Keratinocyte (primary cell): ENCODE results near the gene ZSCAN23. TPM values are rescaled to one million over a fixed set of nuclear protein-coding genes. Genes with fewer than 3 reads are reported as not detected.
A peak's percentile ranks its signal among the peaks of the same experiment; 100 is the strongest.

ENCODE experiments used
- DNase-seq: peaks from one replicate; pipeline ENCODE4 v3.0.0-alpha.2; 2011; ENCODE audit warnings: low read depth, missing footprints, low spot score
- FAIRE-seq: peaks from 2 replicates; lab custom pipeline; 2011; peaks lifted over from hg19 to GRCh38; lab: Jason Lieb, UNC
- H2AFZ ChIP-seq: 2 replicates; pipeline ENCODE4 v1.6.0; 2012; ENCODE audit warnings: low read length, control low read depth, inconsistent platforms; ENCODE audit not compliant: control insufficient read depth
- H3K27ac ChIP-seq: 2 replicates; pipeline ENCODE4 v1.5.1; 2011; ENCODE audit warnings: low read length; ENCODE audit not compliant: control insufficient read depth, insufficient read depth
- H3K27me3 ChIP-seq: 3 replicates; pipeline ENCODE4 v1.6.0; 2011; ENCODE audit warnings: low read length; ENCODE audit not compliant: control insufficient read depth, insufficient read depth; ENCODE audit errors: extremely low read depth
- H3K36me3 ChIP-seq, 2 experiments: 2 replicates in 1 of 2; 3 replicates in 1 of 2; pipeline ENCODE4 v1.5.1; 2011; ENCODE audit warnings: low read length in 2 of 2, mild to moderate bottlenecking in 1 of 2; ENCODE audit not compliant: control insufficient read depth in 2 of 2, insufficient read depth in 2 of 2; ENCODE audit errors: extremely low read depth in 1 of 2
- H3K4me1 ChIP-seq: 3 replicates; pipeline ENCODE4 v1.5.1; 2011; ENCODE audit warnings: low read length; ENCODE audit not compliant: control insufficient read depth, insufficient read depth; ENCODE audit errors: extremely low read depth
- H3K4me2 ChIP-seq: 3 replicates; pipeline ENCODE4 v1.6.0; 2011; ENCODE audit warnings: low read depth, low read length; ENCODE audit not compliant: control insufficient read depth, insufficient read depth; ENCODE audit errors: extremely low read depth
- H3K4me3 ChIP-seq, 3 experiments: fragments of 200-600 bp in 1 of 3; sonication (generic) in 1 of 3; 2 replicates in 2 of 3; 3 replicates in 1 of 3; pipeline ENCODE4 v1.5.1; 2011 to 2016; ENCODE audit warnings: low read length in 3 of 3, mild to moderate bottlenecking in 3 of 3, control low read depth in 2 of 3, inconsistent platforms in 1 of 3, low read depth in 1 of 3, mixed read lengths in 1 of 3, mixed run types in 1 of 3, moderate library complexity in 1 of 3; ENCODE audit not compliant: control insufficient read depth in 2 of 3, insufficient read depth in 2 of 3; ENCODE audit errors: extremely low read depth in 1 of 3
- H3K79me2 ChIP-seq: 2 replicates; pipeline ENCODE4 v1.6.0; 2012; ENCODE audit warnings: low read length; ENCODE audit not compliant: control insufficient read depth, insufficient read depth
- H3K9ac ChIP-seq: 3 replicates; pipeline ENCODE4 v1.6.0; 2011; ENCODE audit warnings: low read length; ENCODE audit not compliant: control insufficient read depth, insufficient read depth; ENCODE audit errors: extremely low read depth
- H3K9me1 ChIP-seq: 3 replicates; pipeline ENCODE4 v1.6.0; 2011; ENCODE audit warnings: low read length; ENCODE audit not compliant: control insufficient read depth, insufficient read depth; ENCODE audit errors: extremely low read depth
- H3K9me3 ChIP-seq: 2 replicates; pipeline ENCODE4 v1.5.1; 2012; ENCODE audit warnings: low read depth, low read length; ENCODE audit not compliant: control insufficient read depth
- H4K20me1 ChIP-seq: 3 replicates; pipeline ENCODE4 v1.6.0; 2011; ENCODE audit warnings: low read length; ENCODE audit not compliant: control insufficient read depth, insufficient read depth; ENCODE audit errors: extremely low read depth
- EZH2 ChIP-seq: IDR thresholded peaks from one replicate; pipeline ENCODE4 v1.6.1; 2012; ENCODE audit warnings: inconsistent platforms, mild to moderate bottlenecking, low read length, moderate library complexity
- dilution Hi-C: fragments of 300-500 bp; cut with MboI; formaldehyde crosslinking; loops from one replicate; pipeline ENCODE4 v1.7.0; 2020; ENCODE audit warnings: low sequenced_read_pairs; ENCODE audit not compliant: extremely low pct_ligation_motif_present
- polyA plus RNA-seq, 5 experiments: library from polyadenylated mRNA; depleted of rRNA in 3 of 5; stranded (reverse) in 3 of 5; stranded (forward) in 1 of 5; unstranded in 1 of 5; fragments of >200 nt; gene quantifications; 1 replicate in 1 of 5; 2 replicates in 3 of 5; 3 replicates in 1 of 5; pipeline versions ENCODE4 v1.2.1 to v1.2.3, GENCODE V29; 2011 to 2012; ENCODE audit warnings: missing spikeins in 2 of 5, low read depth in 1 of 5, low replicate concordance in 1 of 5
- TF ChIP-seq, protein P1 (sequence below), 3 experiments: IDR thresholded peaks in 1 of 3; conservative IDR thresholded peaks in 1 of 3; optimal IDR thresholded peaks in 1 of 3; 2 replicates in 2 of 3; 3 replicates in 1 of 3; pipeline versions ENCODE3 to v1.5.1; 2011; ENCODE audit warnings: low read length in 3 of 3, mild to moderate bottlenecking in 3 of 3, moderate library complexity in 2 of 3, control low read depth in 1 of 3, inconsistent platforms in 1 of 3; ENCODE audit not compliant: insufficient read depth in 2 of 3; ENCODE audit errors: extremely low read depth in 1 of 3

ZSCAN23 gene
- polyA plus RNA-seq, 1 donor (not counting 4 experiments of a cell fraction or from before 2014, with no cell fraction given) = 1.8 TPM

DNA sequence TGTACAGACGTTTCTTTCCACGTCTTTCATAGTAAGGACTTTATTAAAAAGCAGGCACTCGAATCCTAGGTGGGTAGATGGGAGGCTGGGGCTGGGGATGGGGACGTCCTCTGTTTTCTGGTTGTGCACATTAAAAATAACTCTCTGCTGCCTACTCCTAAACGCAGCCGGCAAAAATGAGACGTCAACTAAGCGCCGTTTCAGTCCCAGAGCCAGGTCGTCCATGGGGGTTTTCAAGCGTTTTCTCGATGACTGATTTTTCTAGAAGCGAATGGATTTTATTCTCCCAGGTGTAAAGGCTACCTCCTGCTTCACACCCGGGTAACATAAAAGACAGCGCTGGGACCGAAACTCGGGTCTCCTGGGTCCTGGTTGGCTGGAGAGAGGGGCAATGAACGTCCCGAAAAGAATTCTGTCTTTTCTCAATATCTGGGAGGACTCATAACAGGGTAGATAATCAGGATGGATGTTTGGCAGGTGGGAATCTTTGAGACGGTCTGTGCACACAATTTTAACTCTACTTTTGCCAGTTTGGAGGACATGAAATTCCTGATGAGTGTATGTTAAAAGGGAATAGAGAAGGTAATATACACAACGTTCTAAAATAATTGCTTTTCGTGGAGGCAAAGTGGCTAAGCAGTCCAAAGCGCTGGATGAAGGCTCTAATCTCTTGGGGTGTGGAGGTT is 47.1 kb upstream of the ZSCAN23 start:
- peak overlapping the region; percentile 77 for H3K27ac ChIP-seq
- no peak for FAIRE-seq
- peak overlapping the region; percentile 93 for H2AFZ ChIP-seq
- DNase-seq = no peak
- peak overlapping the region; percentile 93 for H3K4me2 ChIP-seq
- dilution Hi-C loops = no loop called here
- peak overlapping the region; percentile 81 for H3K9ac ChIP-seq
- no peaks in the 10 kb centered on the region for H3K79me2 ChIP-seq
- peaks cover 4% of the 10 kb centered on the region for H3K4me1 ChIP-seq
- TF ChIP-seq, protein P1, sequence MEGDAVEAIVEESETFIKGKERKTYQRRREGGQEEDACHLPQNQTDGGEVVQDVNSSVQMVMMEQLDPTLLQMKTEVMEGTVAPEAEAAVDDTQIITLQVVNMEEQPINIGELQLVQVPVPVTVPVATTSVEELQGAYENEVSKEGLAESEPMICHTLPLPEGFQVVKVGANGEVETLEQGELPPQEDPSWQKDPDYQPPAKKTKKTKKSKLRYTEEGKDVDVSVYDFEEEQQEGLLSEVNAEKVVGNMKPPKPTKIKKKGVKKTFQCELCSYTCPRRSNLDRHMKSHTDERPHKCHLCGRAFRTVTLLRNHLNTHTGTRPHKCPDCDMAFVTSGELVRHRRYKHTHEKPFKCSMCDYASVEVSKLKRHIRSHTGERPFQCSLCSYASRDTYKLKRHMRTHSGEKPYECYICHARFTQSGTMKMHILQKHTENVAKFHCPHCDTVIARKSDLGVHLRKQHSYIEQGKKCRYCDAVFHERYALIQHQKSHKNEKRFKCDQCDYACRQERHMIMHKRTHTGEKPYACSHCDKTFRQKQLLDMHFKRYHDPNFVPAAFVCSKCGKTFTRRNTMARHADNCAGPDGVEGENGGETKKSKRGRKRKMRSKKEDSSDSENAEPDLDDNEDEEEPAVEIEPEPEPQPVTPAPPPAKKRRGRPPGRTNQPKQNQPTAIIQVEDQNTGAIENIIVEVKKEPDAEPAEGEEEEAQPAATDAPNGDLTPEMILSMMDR (optimal IDR thresholded peaks at IDR 0.05 in 1 of 3, IDR thresholded peaks at IDR 0.05 in 1 of 3, conservative IDR thresholded peaks at IDR 0.05 in 1 of 3; ENCODE audit: extremely low read depth in 1 of 3, insufficient read depth in 2 of 3, low read length in 3 of 3) = no peak
- TF ChIP-seq EZH2 = no peak
- H3K36me3 ChIP-seq = no peaks in the 10 kb centered on the region
- H4K20me1 ChIP-seq = no peaks in the 10 kb centered on the region
- H3K27me3 ChIP-seq = no peaks in the 10 kb centered on the region
- H3K4me3 ChIP-seq = peak overlapping the region; percentile 43 to 85 (median 80)
- no peaks in the 10 kb centered on the region for H3K9me3 ChIP-seq
- H3K9me1 ChIP-seq = no peaks in the 10 kb centered on the region

DNA sequence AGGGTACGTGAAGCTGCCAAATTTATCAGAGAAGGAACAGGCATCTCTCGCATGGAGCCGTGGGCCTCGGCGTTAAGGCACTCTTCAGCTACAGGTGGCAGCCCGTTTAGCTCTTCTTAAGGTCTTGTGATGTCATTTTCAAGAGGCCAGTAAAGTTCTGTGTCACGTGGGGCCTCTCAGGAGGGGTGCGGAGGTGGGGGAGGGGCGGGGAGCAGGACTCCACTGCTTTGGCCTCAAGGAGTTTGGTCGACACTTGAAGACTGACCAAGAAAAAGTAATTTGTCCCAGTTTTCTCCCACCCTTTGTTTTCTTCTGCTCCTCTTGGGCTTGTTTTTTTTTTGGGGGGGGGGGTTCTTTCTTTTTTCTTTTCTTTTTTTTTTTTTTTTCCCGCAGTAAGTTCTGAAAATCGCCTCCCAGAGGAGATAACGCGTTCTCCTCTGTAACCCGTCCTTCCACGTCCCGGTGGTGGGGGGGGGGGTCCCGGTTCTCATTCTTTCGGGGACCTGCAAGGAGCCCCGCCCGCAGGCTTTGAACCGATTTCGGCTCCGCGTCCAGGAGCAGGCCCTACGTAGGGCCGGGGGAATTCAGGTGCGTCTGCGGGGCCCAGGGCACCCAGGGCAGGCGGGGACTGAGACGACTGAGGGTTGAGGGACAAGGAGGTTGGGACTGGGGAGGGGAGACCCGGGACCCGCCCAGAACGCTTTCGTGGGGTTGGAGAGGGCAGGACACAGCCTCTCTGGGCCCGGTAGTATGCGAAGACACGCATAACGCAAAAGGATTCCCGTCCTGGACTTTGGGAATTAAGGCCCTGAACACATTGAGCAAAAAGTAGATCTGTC is 46.3 kb upstream of the ZSCAN23 start:
- Histone ChIP-seq H3K79me2 (no peaks in the 10 kb centered on the region), H3K36me3 (no peaks in the 10 kb centered on the region), H3K4me1 (peaks cover 4% of the 10 kb centered on the region), H4K20me1 (no peaks in the 10 kb centered on the region), H3K4me2 (peak overlapping the region; percentile 93), H3K9me1 (no peaks in the 10 kb centered on the region), H3K27ac (peak overlapping the region; percentile 77), H3K9ac (peak overlapping the region; percentile 81), H3K27me3 (no peaks in the 10 kb centered on the region), H2AFZ (peak overlapping the region; percentile 93), H3K4me3 (peak overlapping the region; percentile 43 to 85 (median 80)), H3K9me3 (no peaks in the 10 kb centered on the region)
- DNase-seq (peak; percentile 59), FAIRE-seq (no peak)
- dilution Hi-C loops = no loop called here
- TF ChIP-seq EZH2 = no peak
- TF ChIP-seq, protein P1 (optimal IDR thresholded peaks at IDR 0.05 in 1 of 3, IDR thresholded peaks at IDR 0.05 in 1 of 3, conservative IDR thresholded peaks at IDR 0.05 in 1 of 3; ENCODE audit: extremely low read depth in 1 of 3, insufficient read depth in 2 of 3, low read length in 3 of 3) = no peak
